Neural progenitor cell (in vitro differentiated cells): Measurements from ENCODE around the gene LAG3. TPM values are rescaled to one million over a fixed set of nuclear protein-coding genes. Genes with fewer than 3 reads are reported as not detected.

Experiments used
- DNase-seq: peaks from one replicate; pipeline ENCODE4 v3.0.0-alpha.2; 2016; ENCODE audit warnings: low spot score
- H2AFZ ChIP-seq: fragments of 200-600 bp; sonication (generic); replicated peaks from 2 replicates; pipeline ENCODE4 v1.6.1; 2016; ENCODE audit warnings: antibody characterized with exemption
- H3F3A ChIP-seq: fragments of 200-600 bp; sonication (generic); 2 replicates; pipeline ENCODE4 v1.6.1; 2016; ENCODE audit warnings: antibody characterized with exemption, low read depth
- H3K27ac ChIP-seq: fragments of 200-600 bp; sonication (generic); 2 replicates; pipeline ENCODE4 v1.5.1; 2016; ENCODE audit warnings: mild to moderate bottlenecking
- H3K27me3 ChIP-seq: fragments of 200-600 bp; sonication (generic); 2 replicates; pipeline ENCODE4 v1.6.1; 2016; ENCODE audit warnings: mild to moderate bottlenecking, moderate library complexity
- H3K36me3 ChIP-seq: fragments of 200-600 bp; sonication (generic); 2 replicates; pipeline ENCODE4 v1.5.1; 2016
- H3K4me1 ChIP-seq: fragments of 200-600 bp; sonication (generic); 2 replicates; pipeline ENCODE4 v1.6.1; 2016; ENCODE audit warnings: mixed run types
- H3K4me2 ChIP-seq: fragments of 200-600 bp; sonication (generic); 2 replicates; pipeline ENCODE4 v1.6.1; 2016
- H3K4me3 ChIP-seq: fragments of 200-600 bp; sonication (generic); 2 replicates; pipeline ENCODE4 v1.5.1; 2016
- H3K79me2 ChIP-seq: fragments of 200-600 bp; sonication (generic); 2 replicates; pipeline ENCODE4 v1.6.1; 2016; ENCODE audit warnings: low read depth
- H3K9ac ChIP-seq: fragments of 200-600 bp; sonication (generic); 2 replicates; pipeline ENCODE4 v1.6.1; 2016
- H3K9me3 ChIP-seq: fragments of 200-600 bp; sonication (generic); 2 replicates; pipeline ENCODE4 v1.5.1; 2016; ENCODE audit warnings: low read depth
- H4K20me1 ChIP-seq: fragments of 200-600 bp; sonication (generic); 2 replicates; pipeline ENCODE4 v1.6.1; 2016; ENCODE audit warnings: low read depth
- H3K27ac Mint-ChIP-seq: 3 replicates; pipeline ENCODE4 v1.8.0; 2021; ENCODE audit warnings: mixed read lengths
- H3K27me3 Mint-ChIP-seq: 2 replicates; pipeline ENCODE4 v1.8.0; 2022; ENCODE audit warnings: low read depth, mild to moderate bottlenecking, inconsistent platforms, moderate library complexity, mixed read lengths; ENCODE audit not compliant: insufficient read depth
- H3K36me3 Mint-ChIP-seq: 3 replicates; pipeline ENCODE4 v1.8.0; 2021; ENCODE audit warnings: mixed read lengths
- H3K4me1 Mint-ChIP-seq: 3 replicates; pipeline ENCODE4 v1.8.0; 2021; ENCODE audit warnings: mixed read lengths
- H3K4me3 Mint-ChIP-seq: 3 replicates; pipeline ENCODE4 v1.8.0; 2021; ENCODE audit warnings: mild to moderate bottlenecking, moderate library complexity, mixed read lengths
- H3K9me3 Mint-ChIP-seq: 3 replicates; pipeline ENCODE4 v1.8.0; 2020; ENCODE audit warnings: mixed read lengths
- EZH2 ChIP-seq: fragments of 200-600 bp; sonication (generic); IDR thresholded peaks from 2 replicates; pipeline ENCODE4 v1.6.1; 2017; ENCODE audit warnings: antibody characterized with exemption, mild to moderate bottlenecking, moderate library complexity
- EZH2phosphoT487 ChIP-seq: fragments of 200-600 bp; sonication (generic); IDR thresholded peaks from 2 replicates; pipeline ENCODE4 v1.6.1; 2017; ENCODE audit warnings: antibody characterized with exemption
- total RNA-seq: library from RNA; depleted of rRNA; stranded (reverse); fragments of >200 nt; gene quantifications from 2 replicates; pipeline ENCODE4 v1.2.3, GENCODE V29; 2015; ENCODE audit warnings: low replicate concordance
- TF ChIP-seq, protein P1 (sequence below): fragments of 200-600 bp; sonication (generic); IDR thresholded peaks from 2 replicates; pipeline ENCODE4 v1.5.1; 2017; ENCODE audit warnings: antibody characterized with exemption, mild to moderate bottlenecking

LAG3 gene
- total RNA-seq, 1 donor from 2014 or later: 0.45 TPM

DNA sequence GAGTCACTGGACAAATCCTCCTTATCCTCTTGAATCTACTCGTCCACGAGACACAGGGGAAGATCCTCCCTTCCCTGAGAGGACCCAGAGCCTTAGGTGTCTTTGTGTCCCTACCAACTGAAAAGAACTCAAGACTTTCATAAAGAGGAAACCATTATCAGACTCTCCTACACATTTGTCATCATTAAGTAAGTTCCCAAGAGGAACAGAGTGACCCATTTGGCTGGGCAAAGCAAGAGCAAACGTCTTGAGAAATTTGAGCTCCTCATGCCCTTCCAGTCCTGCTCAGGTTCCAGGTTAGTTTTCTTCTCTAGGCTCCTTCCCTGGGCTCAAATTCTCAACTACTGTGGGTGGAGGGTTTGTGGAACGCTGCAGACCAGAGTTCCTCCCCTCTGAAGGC lies 25.1 kb upstream of the LAG3 start:
- no peak for DNase-seq
- Histone ChIP-seq H4K20me1 (peaks cover 11% of the 10 kb centered on the region), H3K79me2 (peaks cover 14% of the 10 kb centered on the region), H3F3A (peaks cover 9% of the 10 kb centered on the region), H3K9ac (no peak overlapping the region), H3K4me3 (no peak overlapping the region), H3K4me2 (no peak overlapping the region), H3K4me1 (peaks cover 10% of the 10 kb centered on the region), H3K27ac (no peak overlapping the region), H3K9me3 (no peaks in the 10 kb centered on the region), H3K36me3 (peaks cover 4% of the 10 kb centered on the region), H3K27me3 (no peaks in the 10 kb centered on the region), H2AFZ (no peak overlapping the region)
- Mint-ChIP-seq H3K36me3 (peaks cover 29% of the 10 kb centered on the region), H3K27me3 (peaks cover 4% of the 10 kb centered on the region), H3K4me3 (no peak overlapping the region), H3K4me1 (peaks cover 16% of the 10 kb centered on the region), H3K27ac (no peak overlapping the region), H3K9me3 (no peaks in the 10 kb centered on the region)
- TF ChIP-seq EZH2 (no peak), EZH2phosphoT487 (no peak)
- TF ChIP-seq, protein P1, sequence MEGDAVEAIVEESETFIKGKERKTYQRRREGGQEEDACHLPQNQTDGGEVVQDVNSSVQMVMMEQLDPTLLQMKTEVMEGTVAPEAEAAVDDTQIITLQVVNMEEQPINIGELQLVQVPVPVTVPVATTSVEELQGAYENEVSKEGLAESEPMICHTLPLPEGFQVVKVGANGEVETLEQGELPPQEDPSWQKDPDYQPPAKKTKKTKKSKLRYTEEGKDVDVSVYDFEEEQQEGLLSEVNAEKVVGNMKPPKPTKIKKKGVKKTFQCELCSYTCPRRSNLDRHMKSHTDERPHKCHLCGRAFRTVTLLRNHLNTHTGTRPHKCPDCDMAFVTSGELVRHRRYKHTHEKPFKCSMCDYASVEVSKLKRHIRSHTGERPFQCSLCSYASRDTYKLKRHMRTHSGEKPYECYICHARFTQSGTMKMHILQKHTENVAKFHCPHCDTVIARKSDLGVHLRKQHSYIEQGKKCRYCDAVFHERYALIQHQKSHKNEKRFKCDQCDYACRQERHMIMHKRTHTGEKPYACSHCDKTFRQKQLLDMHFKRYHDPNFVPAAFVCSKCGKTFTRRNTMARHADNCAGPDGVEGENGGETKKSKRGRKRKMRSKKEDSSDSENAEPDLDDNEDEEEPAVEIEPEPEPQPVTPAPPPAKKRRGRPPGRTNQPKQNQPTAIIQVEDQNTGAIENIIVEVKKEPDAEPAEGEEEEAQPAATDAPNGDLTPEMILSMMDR: no peak

DNA sequence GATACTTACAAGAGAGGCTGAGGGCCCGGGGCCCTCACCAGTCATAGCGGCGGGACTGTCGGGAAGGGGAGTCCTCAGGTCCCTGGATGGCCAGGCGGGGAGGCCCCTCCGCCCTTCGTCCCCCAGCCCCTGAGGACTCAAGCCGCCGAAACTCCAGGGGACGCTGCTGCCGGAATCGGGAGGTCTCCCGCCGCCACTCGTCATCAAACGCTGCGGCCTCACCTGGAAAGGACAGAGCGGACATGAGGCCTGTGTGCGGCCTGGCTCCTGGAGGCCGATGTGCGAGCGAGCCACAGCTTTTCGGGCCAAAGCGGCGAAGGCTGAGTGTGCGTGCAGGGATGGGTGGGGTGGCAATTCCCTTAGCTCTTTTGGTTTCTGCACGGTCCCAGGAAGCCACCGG lies 23.6 kb upstream of the LAG3 start:
- Histone ChIP-seq H3K4me2 (no peak overlapping the region), H3K4me1 (peaks cover 11% of the 10 kb centered on the region), H3K36me3 (peaks cover 4% of the 10 kb centered on the region), H2AFZ (no peak overlapping the region), H4K20me1 (peaks cover 17% of the 10 kb centered on the region), H3F3A (peaks cover 14% of the 10 kb centered on the region), H3K27ac (no peak overlapping the region), H3K9ac (no peak overlapping the region), H3K4me3 (no peak overlapping the region), H3K79me2 (peaks cover 21% of the 10 kb centered on the region), H3K9me3 (no peaks in the 10 kb centered on the region), H3K27me3 (no peaks in the 10 kb centered on the region)
- no peak overlapping the region for H3K27ac Mint-ChIP-seq
- H3K4me3 Mint-ChIP-seq: no peak overlapping the region
- peaks cover 5% of the 10 kb centered on the region for H3K27me3 Mint-ChIP-seq
- TF ChIP-seq EZH2: no peak
- TF ChIP-seq, protein P1: no peak
- TF ChIP-seq EZH2phosphoT487: no peak
- no peaks in the 10 kb centered on the region for H3K9me3 Mint-ChIP-seq
- H3K4me1 Mint-ChIP-seq: peaks cover 22% of the 10 kb centered on the region
- H3K36me3 Mint-ChIP-seq: peaks cover 29% of the 10 kb centered on the region
- no peak for DNase-seq

DNA sequence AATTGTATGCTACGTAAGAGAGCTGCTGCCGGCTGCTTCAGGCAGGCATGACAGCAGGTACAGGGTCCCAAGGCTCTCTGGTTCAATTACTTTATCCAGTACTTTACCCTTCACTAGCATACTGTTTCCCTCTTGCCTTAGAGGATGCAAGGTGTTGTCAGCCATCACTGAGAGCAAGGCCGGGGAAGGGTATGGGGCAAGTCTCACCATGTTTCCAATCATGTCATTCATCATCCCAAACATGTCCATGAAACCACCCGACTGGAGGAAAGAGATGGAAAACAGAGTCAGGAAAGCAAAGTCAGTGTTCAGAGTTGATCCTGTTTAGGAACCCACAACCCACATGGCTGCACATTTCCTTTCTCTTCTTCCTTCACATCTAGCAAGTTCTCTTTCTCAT lies 21.8 kb upstream of the LAG3 start:
- Histone ChIP-seq H3K36me3 (peaks cover 4% of the 10 kb centered on the region), H3K4me2 (no peak overlapping the region), H3K9ac (no peak overlapping the region), H3K9me3 (no peaks in the 10 kb centered on the region), H4K20me1 (peaks cover 17% of the 10 kb centered on the region), H2AFZ (no peak overlapping the region), H3K27ac (no peak overlapping the region), H3K4me3 (no peak overlapping the region), H3K79me2 (peaks cover 21% of the 10 kb centered on the region), H3F3A (peaks cover 19% of the 10 kb centered on the region), H3K27me3 (no peaks in the 10 kb centered on the region), H3K4me1 (peaks cover 17% of the 10 kb centered on the region)
- Mint-ChIP-seq H3K4me1 (peaks cover 24% of the 10 kb centered on the region), H3K4me3 (no peak overlapping the region), H3K27ac (no peak overlapping the region), H3K9me3 (no peaks in the 10 kb centered on the region), H3K36me3 (peaks cover 22% of the 10 kb centered on the region), H3K27me3 (peaks cover 3% of the 10 kb centered on the region)
- no peak for TF ChIP-seq EZH2
- no peak for TF ChIP-seq EZH2phosphoT487
- TF ChIP-seq, protein P1: no peak
- DNase-seq: no peak
